Gastroesophageal sphincter (tissue), 3 donors: ENCODE data around the gene AHRR.

ENCODE experiments used
- CTCF ChIP-seq, 4 experiments: fragments of 200-600 bp in 2 of 4; fragments of 450-650 bp in 2 of 4; sonication (generic) in 1 of 4; IDR thresholded peaks; one replicate each; pipeline ENCODE4 v1.5.1; 2017 to 2019; ENCODE audit warnings: antibody characterized with exemption in 4 of 4, mild to moderate bottlenecking in 2 of 4, moderate library complexity in 2 of 4
- EP300 ChIP-seq: sonication (generic); formaldehyde crosslinking; IDR thresholded peaks from one replicate; pipeline ENCODE4 v1.6.1; 2017; ENCODE audit warnings: antibody characterized with exemption, mild to moderate bottlenecking
- POLR2A ChIP-seq, 2 donors: fragments of 450-650 bp; IDR thresholded peaks; one replicate each; pipeline ENCODE4 v1.6.1; 2017; ENCODE audit warnings: antibody characterized with exemption in 2 of 2, mild to moderate bottlenecking in 2 of 2, moderate library complexity in 1 of 2
- POLR2AphosphoS5 ChIP-seq: sonication (generic); formaldehyde crosslinking; IDR thresholded peaks from one replicate; pipeline ENCODE4 v1.6.1; 2017; ENCODE audit warnings: antibody characterized with exemption

- TF ChIP-seq CTCF (IDR thresholded peaks at IDR 0.05): no peak
- TF ChIP-seq POLR2A (IDR thresholded peaks at IDR 0.05): no peak
- no peak for TF ChIP-seq POLR2AphosphoS5
- no peak for TF ChIP-seq EP300
These were observed 46.0 kb downstream of the AHRR start for GRCh38 chr5:367358-368130.
